Neural cell (in vitro differentiated cells): Measurements from ENCODE around the gene ADAM10. TPM values are rescaled to one million over a fixed set of nuclear protein-coding genes. Genes with fewer than 3 reads are reported as not detected.

ENCODE experiments used
- H2AFZ ChIP-seq: fragments of 200-600, 300-800 bp; sonication (generic), shearing (Covaris generic); 2 replicates; pipeline ENCODE4 v1.6.0; 2014; ENCODE audit warnings: low read depth, mild to moderate bottlenecking, antibody characterized with exemption, low read length, moderate library complexity
- H3F3A ChIP-seq: fragments of 200-600 bp; shearing (Covaris generic); 2 replicates; pipeline ENCODE4 v1.6.1; 2016; ENCODE audit warnings: mild to moderate bottlenecking, moderate library complexity, mixed read lengths, antibody characterized with exemption, low read length; ENCODE audit not compliant: insufficient read depth, poor library complexity, severe bottlenecking
- H3K27ac ChIP-seq: fragments of 200-600, 300-800 bp; sonication (generic), shearing (Covaris generic); 2 replicates; pipeline ENCODE4 v1.5.1; 2014; ENCODE audit warnings: mild to moderate bottlenecking, low read length, moderate library complexity
- H3K27me3 ChIP-seq: fragments of 300-800, 200-600 bp; sonication (generic), shearing (Covaris generic); 2 replicates; pipeline ENCODE4 v1.6.0; 2014; ENCODE audit warnings: mild to moderate bottlenecking, low read depth, low read length, moderate library complexity; ENCODE audit not compliant: insufficient read depth
- H3K36me3 ChIP-seq: fragments of 300-800, 200-600 bp; sonication (generic), shearing (Covaris generic); 2 replicates; pipeline ENCODE4 v1.5.1; 2014; ENCODE audit warnings: mild to moderate bottlenecking, antibody characterized with exemption, low read length, moderate library complexity; ENCODE audit not compliant: insufficient read depth
- H3K4me2 ChIP-seq: fragments of 300-800, 200-600 bp; sonication (generic), shearing (Covaris generic); 2 replicates; pipeline ENCODE4 v1.6.0; 2014; ENCODE audit warnings: mild to moderate bottlenecking, low read length
- H3K4me3 ChIP-seq: fragments of 300-800, 200-600 bp; sonication (generic), shearing (Covaris generic); 2 replicates; pipeline ENCODE4 v1.5.1; 2014; ENCODE audit warnings: mild to moderate bottlenecking, low read length, moderate library complexity
- H3K79me2 ChIP-seq: fragments of 200-600 bp; shearing (Covaris generic); replicated peaks from 2 replicates; pipeline ENCODE4 v1.6.0; 2014; ENCODE audit warnings: mild to moderate bottlenecking, low read length, moderate library complexity; ENCODE audit not compliant: insufficient read depth
- H3K9ac ChIP-seq: fragments of 300-800, 200-600 bp; sonication (generic), shearing (Covaris generic); 2 replicates; pipeline ENCODE4 v1.6.1; 2016; ENCODE audit warnings: mild to moderate bottlenecking, low read length, mixed read lengths
- H3K9me2 ChIP-seq: fragments of 200-600 bp; shearing (Covaris generic); 2 replicates; pipeline ENCODE4 v1.6.1; 2016; ENCODE audit warnings: mild to moderate bottlenecking, low read length, mixed read lengths; ENCODE audit not compliant: insufficient read depth
- H3K9me3 ChIP-seq: fragments of 200-600, 300-800 bp; sonication (generic), shearing (Covaris generic); 2 replicates; pipeline ENCODE4 v1.6.1; 2016; ENCODE audit warnings: mild to moderate bottlenecking, mixed run types, low read length, moderate library complexity, mixed read lengths
- H4K20me1 ChIP-seq: fragments of 200-600 bp; shearing (Covaris generic); 2 replicates; pipeline ENCODE4 v1.6.1; 2016; ENCODE audit warnings: mild to moderate bottlenecking, mixed run types; ENCODE audit not compliant: insufficient read depth
- EP300 ChIP-seq: fragments of 450-650 bp; conservative IDR thresholded peaks from 2 replicates; pipeline ENCODE4 v1.6.1; 2014; ENCODE audit warnings: antibody characterized with exemption, mild to moderate bottlenecking, moderate library complexity; ENCODE audit not compliant: poor library complexity, severe bottlenecking
- EZH2 ChIP-seq: fragments of 200-600, 300-800 bp; shearing (Covaris generic), sonication (generic); IDR thresholded peaks from 2 replicates; pipeline ENCODE4 v1.6.1; 2014; ENCODE audit warnings: antibody characterized with exemption, low read length, borderline replicate concordance, mild to moderate bottlenecking; ENCODE audit not compliant: insufficient read depth, poor library complexity, severe bottlenecking
- MXI1 ChIP-seq: fragments of 450-650 bp; conservative IDR thresholded peaks from 2 replicates; pipeline ENCODE4 v1.6.1; 2014; ENCODE audit warnings: antibody characterized with exemption, mild to moderate bottlenecking; ENCODE audit not compliant: poor library complexity, severe bottlenecking
- POLR2AphosphoS5 ChIP-seq: IDR thresholded peaks from 2 replicates; pipeline ENCODE4 v1.6.1; 2012
- RAD21 ChIP-seq: fragments of 450-650 bp; conservative IDR thresholded peaks from 2 replicates; pipeline ENCODE4 v1.6.1; 2014; ENCODE audit warnings: antibody characterized with exemption, mild to moderate bottlenecking, moderate library complexity
- SMC3 ChIP-seq: fragments of 450-650 bp; conservative IDR thresholded peaks from 2 replicates; pipeline ENCODE4 v1.6.1; 2014; ENCODE audit warnings: antibody characterized with exemption, mild to moderate bottlenecking, moderate library complexity; ENCODE audit not compliant: poor library complexity
- TAF1 ChIP-seq: IDR thresholded peaks from 2 replicates; pipeline ENCODE4 v1.6.1; 2012; ENCODE audit warnings: low read depth
- polyA plus RNA-seq: library from polyadenylated mRNA; depleted of rRNA; stranded (reverse); fragments of >200 nt; gene quantifications from 2 replicates; pipeline ENCODE4 v1.2.3, GENCODE V29; 2014
- TF ChIP-seq, protein P1 (sequence below): fragments of 450-650 bp; IDR thresholded peaks from 2 replicates; pipeline ENCODE4 v1.5.1; 2014; ENCODE audit warnings: antibody characterized with exemption, mild to moderate bottlenecking, moderate library complexity; ENCODE audit not compliant: poor library complexity, severe bottlenecking
- TF ChIP-seq, protein P2 (sequence below): IDR thresholded peaks from 2 replicates; pipeline ENCODE4 v1.6.1; 2012; ENCODE audit warnings: borderline replicate concordance

ADAM10 gene
- polyA plus RNA-seq, 1 donor from 2014 or later: 66.3 TPM

DNA sequence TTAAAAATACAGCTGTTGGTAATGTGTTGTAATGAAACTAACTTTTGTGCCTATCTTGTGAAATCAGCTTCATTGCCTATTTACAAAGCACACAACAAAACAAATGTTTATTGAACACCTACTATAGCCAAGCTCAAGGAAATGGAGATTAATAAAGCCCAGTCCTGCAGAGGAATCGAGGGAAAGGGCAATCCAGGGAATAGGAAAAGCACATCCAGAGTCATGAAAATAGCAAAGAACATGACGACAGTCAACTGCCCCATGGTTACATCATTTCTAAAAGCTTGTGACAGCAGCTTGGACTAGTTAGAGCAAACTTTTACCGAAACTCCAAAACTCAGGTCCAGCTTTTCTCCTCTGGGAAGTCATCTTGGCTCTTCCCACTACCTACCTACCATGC is 160.5 kb downstream of the ADAM10 start:
- Histone ChIP-seq H3K9ac (no peak overlapping the region), H3F3A (no peaks in the 10 kb centered on the region), H3K27ac (no peak overlapping the region), H3K9me2 (no peaks in the 10 kb centered on the region), H3K4me2 (no peak overlapping the region), H3K27me3 (no peaks in the 10 kb centered on the region), H3K9me3 (no peaks in the 10 kb centered on the region), H3K36me3 (no peaks in the 10 kb centered on the region), H4K20me1 (no peaks in the 10 kb centered on the region), H3K4me3 (no peak overlapping the region), H2AFZ (no peak overlapping the region), H3K79me2 (no peaks in the 10 kb centered on the region)
- TF ChIP-seq POLR2AphosphoS5 (no peak), RAD21 (no peak)
- TF ChIP-seq, protein P1, sequence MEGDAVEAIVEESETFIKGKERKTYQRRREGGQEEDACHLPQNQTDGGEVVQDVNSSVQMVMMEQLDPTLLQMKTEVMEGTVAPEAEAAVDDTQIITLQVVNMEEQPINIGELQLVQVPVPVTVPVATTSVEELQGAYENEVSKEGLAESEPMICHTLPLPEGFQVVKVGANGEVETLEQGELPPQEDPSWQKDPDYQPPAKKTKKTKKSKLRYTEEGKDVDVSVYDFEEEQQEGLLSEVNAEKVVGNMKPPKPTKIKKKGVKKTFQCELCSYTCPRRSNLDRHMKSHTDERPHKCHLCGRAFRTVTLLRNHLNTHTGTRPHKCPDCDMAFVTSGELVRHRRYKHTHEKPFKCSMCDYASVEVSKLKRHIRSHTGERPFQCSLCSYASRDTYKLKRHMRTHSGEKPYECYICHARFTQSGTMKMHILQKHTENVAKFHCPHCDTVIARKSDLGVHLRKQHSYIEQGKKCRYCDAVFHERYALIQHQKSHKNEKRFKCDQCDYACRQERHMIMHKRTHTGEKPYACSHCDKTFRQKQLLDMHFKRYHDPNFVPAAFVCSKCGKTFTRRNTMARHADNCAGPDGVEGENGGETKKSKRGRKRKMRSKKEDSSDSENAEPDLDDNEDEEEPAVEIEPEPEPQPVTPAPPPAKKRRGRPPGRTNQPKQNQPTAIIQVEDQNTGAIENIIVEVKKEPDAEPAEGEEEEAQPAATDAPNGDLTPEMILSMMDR: no peak

DNA sequence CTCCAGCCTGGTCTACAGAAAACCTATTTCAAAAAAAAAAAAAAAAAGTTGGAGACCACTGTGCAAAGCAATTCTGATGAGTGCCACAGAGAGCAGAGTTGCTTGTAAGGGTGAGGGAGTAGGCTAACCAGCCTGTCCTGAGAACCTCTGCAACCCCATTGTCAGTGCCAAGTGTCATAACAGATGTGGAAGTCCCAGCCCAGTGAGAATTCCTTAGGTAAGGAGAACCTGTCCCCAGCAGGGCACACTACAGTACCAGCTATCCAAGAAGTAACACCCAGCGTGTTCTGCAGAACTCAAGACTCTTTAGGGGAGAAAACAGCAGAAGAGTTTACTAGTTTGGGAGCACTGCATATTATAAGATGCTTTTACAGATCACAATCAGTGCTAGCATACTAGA is 161.4 kb downstream of the ADAM10 start:
- no peaks in the 10 kb centered on the region for H4K20me1 ChIP-seq
- no peaks in the 10 kb centered on the region for H3K79me2 ChIP-seq
- H3K9me2 ChIP-seq: no peaks in the 10 kb centered on the region
- no peaks in the 10 kb centered on the region for H3K27me3 ChIP-seq
- H3K27ac ChIP-seq: no peak overlapping the region
- no peak overlapping the region for H3K4me2 ChIP-seq
- TF ChIP-seq RAD21 (no peak), EP300 (no peak)
- TF ChIP-seq, protein P2, sequence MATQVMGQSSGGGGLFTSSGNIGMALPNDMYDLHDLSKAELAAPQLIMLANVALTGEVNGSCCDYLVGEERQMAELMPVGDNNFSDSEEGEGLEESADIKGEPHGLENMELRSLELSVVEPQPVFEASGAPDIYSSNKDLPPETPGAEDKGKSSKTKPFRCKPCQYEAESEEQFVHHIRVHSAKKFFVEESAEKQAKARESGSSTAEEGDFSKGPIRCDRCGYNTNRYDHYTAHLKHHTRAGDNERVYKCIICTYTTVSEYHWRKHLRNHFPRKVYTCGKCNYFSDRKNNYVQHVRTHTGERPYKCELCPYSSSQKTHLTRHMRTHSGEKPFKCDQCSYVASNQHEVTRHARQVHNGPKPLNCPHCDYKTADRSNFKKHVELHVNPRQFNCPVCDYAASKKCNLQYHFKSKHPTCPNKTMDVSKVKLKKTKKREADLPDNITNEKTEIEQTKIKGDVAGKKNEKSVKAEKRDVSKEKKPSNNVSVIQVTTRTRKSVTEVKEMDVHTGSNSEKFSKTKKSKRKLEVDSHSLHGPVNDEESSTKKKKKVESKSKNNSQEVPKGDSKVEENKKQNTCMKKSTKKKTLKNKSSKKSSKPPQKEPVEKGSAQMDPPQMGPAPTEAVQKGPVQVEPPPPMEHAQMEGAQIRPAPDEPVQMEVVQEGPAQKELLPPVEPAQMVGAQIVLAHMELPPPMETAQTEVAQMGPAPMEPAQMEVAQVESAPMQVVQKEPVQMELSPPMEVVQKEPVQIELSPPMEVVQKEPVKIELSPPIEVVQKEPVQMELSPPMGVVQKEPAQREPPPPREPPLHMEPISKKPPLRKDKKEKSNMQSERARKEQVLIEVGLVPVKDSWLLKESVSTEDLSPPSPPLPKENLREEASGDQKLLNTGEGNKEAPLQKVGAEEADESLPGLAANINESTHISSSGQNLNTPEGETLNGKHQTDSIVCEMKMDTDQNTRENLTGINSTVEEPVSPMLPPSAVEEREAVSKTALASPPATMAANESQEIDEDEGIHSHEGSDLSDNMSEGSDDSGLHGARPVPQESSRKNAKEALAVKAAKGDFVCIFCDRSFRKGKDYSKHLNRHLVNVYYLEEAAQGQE: no peak
- TF ChIP-seq, protein P1: no peak
- H2AFZ ChIP-seq: no peak overlapping the region
- no peak overlapping the region for H3K9ac ChIP-seq
- H3K36me3 ChIP-seq: no peaks in the 10 kb centered on the region
- no peaks in the 10 kb centered on the region for H3K9me3 ChIP-seq
- H3K4me3 ChIP-seq: no peak overlapping the region
- no peaks in the 10 kb centered on the region for H3F3A ChIP-seq

DNA sequence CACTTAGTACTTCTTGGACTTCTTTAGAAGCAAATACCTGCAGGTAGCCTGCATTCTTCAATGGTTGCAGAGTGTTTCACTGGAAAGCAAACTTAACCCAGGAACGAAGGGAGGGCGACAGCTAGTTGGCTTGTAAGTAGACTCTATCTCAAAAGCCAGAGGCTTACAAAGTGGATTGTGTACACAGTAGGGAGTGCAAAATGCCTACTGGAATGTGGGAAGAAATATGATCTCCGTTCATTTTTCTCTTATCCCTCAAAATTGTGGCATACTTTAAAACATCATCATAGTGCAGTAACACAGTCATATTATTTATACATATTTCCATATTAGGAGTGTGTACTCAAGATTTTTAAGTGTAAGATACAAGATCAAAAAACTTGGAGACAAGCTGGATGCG is 162.0 kb downstream of the ADAM10 start:
- Histone ChIP-seq H3K9me2 (no peaks in the 10 kb centered on the region), H3F3A (no peaks in the 10 kb centered on the region), H3K79me2 (no peaks in the 10 kb centered on the region), H3K9ac (no peak overlapping the region), H3K27ac (no peak overlapping the region), H4K20me1 (no peaks in the 10 kb centered on the region), H3K9me3 (no peaks in the 10 kb centered on the region), H3K4me3 (no peak overlapping the region), H3K36me3 (no peaks in the 10 kb centered on the region), H3K27me3 (no peaks in the 10 kb centered on the region), H2AFZ (no peak overlapping the region), H3K4me2 (no peak overlapping the region)
- no peak for TF ChIP-seq EZH2
- TF ChIP-seq, protein P1: no peak
- no peak for TF ChIP-seq RAD21
- TF ChIP-seq EP300: no peak
- TF ChIP-seq MXI1: no peak
- no peak for TF ChIP-seq POLR2AphosphoS5
- TF ChIP-seq TAF1: no peak
- TF ChIP-seq, protein P2: no peak
- TF ChIP-seq SMC3: no peak
